ENCODE data around the gene CA9.

GRCh38 chr9:35660966-35661415 is 12.7 kb upstream of the CA9 start:
- TF ChIP-seq ETS2 (tag; IDR thresholded peaks at IDR 0.05; ENCODE audit: borderline replicate concordance, poor library complexity, severe bottlenecking) (no peak), CTCF (IDR thresholded peaks at IDR 0.05 in 2 of 3, conservative IDR thresholded peaks at IDR 0.05 in 1 of 3; ENCODE audit: insufficient read depth in 2 of 3, low read depth in 1 of 3, low read length in 3 of 3) (peak; percentile 35 to 64 (median 46); a peak in 5 of 6 replicates), RBM39 (optimal IDR thresholded peaks at IDR 0.05; ENCODE audit: low read depth, low read length) (no peak), ZNF133 (CRISPR knock-in tag; IDR thresholded peaks at IDR 0.05) (no peak), BRCA1 (IDR thresholded peaks at IDR 0.05) (no peak), BRCA1 (CRISPR knock-in tag; IDR thresholded peaks at IDR 0.05) (no peak), ZNF77 (CRISPR knock-in tag; IDR thresholded peaks at IDR 0.05) (no peak)

All from K562 (cell line).